NB4 (cell line): ENCODE data around the gene RBFOX1.

Experiments
- CTCF ChIP-seq: IDR thresholded peaks from one replicate; pipeline ENCODE4 v1.5.1; 2012; ENCODE audit warnings: low read depth, low read length
- POLR2A ChIP-seq: IDR thresholded peaks from 2 replicates; pipeline ENCODE4 v1.6.1; 2011; ENCODE audit warnings: mild to moderate bottlenecking; ENCODE audit not compliant: insufficient read length; ENCODE audit errors: extremely low read depth

- TF ChIP-seq CTCF (no peak), POLR2A (no peak)
Measured at GRCh38 chr16:7325834-7326233, 6.8 kb upstream of the RBFOX1 start.
